ENCODE measurements around the gene MISP3. TPM values are rescaled to one million over a fixed set of nuclear protein-coding genes. Genes with fewer than 3 reads are reported as not detected.

Gene MISP3
- total RNA-seq, 1 experiment from 2014 or later, result 3.2 TPM

DNA sequence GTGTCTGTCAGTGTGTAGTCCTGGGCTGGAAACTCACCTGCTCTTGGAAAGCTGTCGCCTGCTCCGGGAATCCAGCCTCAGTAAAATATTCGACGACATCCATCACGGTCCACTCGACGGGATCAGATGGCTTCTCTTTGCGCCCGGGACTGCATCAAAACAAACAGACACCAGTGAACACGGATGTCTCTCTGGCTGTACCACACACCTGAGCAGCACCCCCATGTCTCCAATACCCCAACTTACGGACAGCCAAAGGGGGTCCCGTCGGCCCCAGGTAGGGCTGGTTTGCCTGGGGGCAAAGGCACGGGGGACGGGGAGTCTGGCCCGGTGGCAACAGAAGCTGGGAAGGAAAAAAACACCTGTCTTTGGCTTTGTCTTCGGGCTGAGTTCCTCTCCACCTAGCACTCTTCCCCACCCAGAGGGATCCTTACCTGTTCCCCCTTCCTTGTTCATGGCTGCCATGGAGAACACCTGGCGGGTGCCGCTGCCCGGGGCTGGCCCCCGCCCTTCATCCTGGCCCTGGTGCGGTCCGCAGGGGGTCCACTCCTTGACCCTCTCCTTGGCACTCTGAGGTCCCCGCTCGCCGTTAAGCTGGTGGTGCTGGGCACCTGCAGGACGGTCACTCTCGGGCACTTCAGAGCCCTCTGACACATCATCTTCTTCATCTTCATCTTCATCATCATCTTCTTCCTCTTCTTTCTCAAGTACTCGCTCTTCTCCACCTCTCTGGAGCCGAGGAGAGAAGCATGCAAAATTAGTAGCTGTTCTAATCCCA is 16.2 kb downstream of the MISP3 start:
- Mint-ChIP-seq H3K4me1 (peaks cover 16% of the 10 kb centered on the region), H3K27ac (no peak overlapping the region), H3K4me3 (peak overlapping the region; percentile 80), H3K9me3 (peaks cover 9% of the 10 kb centered on the region), H3K27me3 (ENCODE audit: low read depth) (peaks cover 28% of the 10 kb centered on the region), H3K36me3 (peaks cover 27% of the 10 kb centered on the region)
- ChIA-PET CTCF (interaction anchor here (0.6 to 1.3 kb wide), 6 partner anchors 16 to 324 kb away, joined by 3 to 4 read pairs (median 4); partner anchors contain the start of gene MISP3), POLR2A (no interaction called here)
- ATAC-seq, result no peak
- no peak for DNase-seq (ENCODE audit: low spot score)
- TF ChIP-seq ZBTB21 (CRISPR knock-in tag; IDR thresholded peaks at IDR 0.05; ENCODE audit: borderline replicate concordance) (no peak), TP53 (CRISPR knock-in tag; IDR thresholded peaks at IDR 0.05) (no peak), GABPB1 (CRISPR knock-in tag; IDR thresholded peaks at IDR 0.05) (no peak), ZNF121 (CRISPR knock-in tag; IDR thresholded peaks at IDR 0.05) (no peak), CREM (CRISPR knock-in tag; IDR thresholded peaks at IDR 0.05) (no peak), ZNF416 (CRISPR knock-in tag; IDR thresholded peaks at IDR 0.05) (no peak), TEAD1 (CRISPR knock-in tag; IDR thresholded peaks at IDR 0.05) (no peak), RORB (CRISPR knock-in tag; IDR thresholded peaks at IDR 0.05) (no peak)
- TF ChIP-seq, protein P1, sequence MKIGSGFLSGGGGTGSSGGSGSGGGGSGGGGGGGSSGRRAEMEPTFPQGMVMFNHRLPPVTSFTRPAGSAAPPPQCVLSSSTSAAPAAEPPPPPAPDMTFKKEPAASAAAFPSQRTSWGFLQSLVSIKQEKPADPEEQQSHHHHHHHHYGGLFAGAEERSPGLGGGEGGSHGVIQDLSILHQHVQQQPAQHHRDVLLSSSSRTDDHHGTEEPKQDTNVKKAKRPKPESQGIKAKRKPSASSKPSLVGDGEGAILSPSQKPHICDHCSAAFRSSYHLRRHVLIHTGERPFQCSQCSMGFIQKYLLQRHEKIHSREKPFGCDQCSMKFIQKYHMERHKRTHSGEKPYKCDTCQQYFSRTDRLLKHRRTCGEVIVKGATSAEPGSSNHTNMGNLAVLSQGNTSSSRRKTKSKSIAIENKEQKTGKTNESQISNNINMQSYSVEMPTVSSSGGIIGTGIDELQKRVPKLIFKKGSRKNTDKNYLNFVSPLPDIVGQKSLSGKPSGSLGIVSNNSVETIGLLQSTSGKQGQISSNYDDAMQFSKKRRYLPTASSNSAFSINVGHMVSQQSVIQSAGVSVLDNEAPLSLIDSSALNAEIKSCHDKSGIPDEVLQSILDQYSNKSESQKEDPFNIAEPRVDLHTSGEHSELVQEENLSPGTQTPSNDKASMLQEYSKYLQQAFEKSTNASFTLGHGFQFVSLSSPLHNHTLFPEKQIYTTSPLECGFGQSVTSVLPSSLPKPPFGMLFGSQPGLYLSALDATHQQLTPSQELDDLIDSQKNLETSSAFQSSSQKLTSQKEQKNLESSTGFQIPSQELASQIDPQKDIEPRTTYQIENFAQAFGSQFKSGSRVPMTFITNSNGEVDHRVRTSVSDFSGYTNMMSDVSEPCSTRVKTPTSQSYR (CRISPR knock-in tag; IDR thresholded peaks at IDR 0.05), result no peak
- TF ChIP-seq, protein P2, sequence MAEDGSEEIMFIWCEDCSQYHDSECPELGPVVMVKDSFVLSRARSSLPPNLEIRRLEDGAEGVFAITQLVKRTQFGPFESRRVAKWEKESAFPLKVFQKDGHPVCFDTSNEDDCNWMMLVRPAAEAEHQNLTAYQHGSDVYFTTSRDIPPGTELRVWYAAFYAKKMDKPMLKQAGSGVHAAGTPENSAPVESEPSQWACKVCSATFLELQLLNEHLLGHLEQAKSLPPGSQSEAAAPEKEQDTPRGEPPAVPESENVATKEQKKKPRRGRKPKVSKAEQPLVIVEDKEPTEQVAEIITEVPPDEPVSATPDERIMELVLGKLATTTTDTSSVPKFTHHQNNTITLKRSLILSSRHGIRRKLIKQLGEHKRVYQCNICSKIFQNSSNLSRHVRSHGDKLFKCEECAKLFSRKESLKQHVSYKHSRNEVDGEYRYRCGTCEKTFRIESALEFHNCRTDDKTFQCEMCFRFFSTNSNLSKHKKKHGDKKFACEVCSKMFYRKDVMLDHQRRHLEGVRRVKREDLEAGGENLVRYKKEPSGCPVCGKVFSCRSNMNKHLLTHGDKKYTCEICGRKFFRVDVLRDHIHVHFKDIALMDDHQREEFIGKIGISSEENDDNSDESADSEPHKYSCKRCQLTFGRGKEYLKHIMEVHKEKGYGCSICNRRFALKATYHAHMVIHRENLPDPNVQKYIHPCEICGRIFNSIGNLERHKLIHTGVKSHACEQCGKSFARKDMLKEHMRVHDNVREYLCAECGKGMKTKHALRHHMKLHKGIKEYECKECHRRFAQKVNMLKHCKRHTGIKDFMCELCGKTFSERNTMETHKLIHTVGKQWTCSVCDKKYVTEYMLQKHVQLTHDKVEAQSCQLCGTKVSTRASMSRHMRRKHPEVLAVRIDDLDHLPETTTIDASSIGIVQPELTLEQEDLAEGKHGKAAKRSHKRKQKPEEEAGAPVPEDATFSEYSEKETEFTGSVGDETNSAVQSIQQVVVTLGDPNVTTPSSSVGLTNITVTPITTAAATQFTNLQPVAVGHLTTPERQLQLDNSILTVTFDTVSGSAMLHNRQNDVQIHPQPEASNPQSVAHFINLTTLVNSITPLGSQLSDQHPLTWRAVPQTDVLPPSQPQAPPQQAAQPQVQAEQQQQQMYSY (CRISPR knock-in tag; IDR thresholded peaks at IDR 0.05), result no peak
- TF ChIP-seq, protein P3, sequence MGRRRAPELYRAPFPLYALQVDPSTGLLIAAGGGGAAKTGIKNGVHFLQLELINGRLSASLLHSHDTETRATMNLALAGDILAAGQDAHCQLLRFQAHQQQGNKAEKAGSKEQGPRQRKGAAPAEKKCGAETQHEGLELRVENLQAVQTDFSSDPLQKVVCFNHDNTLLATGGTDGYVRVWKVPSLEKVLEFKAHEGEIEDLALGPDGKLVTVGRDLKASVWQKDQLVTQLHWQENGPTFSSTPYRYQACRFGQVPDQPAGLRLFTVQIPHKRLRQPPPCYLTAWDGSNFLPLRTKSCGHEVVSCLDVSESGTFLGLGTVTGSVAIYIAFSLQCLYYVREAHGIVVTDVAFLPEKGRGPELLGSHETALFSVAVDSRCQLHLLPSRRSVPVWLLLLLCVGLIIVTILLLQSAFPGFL (CRISPR knock-in tag; IDR thresholded peaks at IDR 0.05; ENCODE audit: borderline replicate concordance), result no peak
- TF ChIP-seq, protein P4, sequence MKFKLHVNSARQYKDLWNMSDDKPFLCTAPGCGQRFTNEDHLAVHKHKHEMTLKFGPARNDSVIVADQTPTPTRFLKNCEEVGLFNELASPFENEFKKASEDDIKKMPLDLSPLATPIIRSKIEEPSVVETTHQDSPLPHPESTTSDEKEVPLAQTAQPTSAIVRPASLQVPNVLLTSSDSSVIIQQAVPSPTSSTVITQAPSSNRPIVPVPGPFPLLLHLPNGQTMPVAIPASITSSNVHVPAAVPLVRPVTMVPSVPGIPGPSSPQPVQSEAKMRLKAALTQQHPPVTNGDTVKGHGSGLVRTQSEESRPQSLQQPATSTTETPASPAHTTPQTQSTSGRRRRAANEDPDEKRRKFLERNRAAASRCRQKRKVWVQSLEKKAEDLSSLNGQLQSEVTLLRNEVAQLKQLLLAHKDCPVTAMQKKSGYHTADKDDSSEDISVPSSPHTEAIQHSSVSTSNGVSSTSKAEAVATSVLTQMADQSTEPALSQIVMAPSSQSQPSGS (CRISPR knock-in tag; IDR thresholded peaks at IDR 0.05; ENCODE audit: borderline replicate concordance, low read depth), result no peak
- TF ChIP-seq, protein P5, sequence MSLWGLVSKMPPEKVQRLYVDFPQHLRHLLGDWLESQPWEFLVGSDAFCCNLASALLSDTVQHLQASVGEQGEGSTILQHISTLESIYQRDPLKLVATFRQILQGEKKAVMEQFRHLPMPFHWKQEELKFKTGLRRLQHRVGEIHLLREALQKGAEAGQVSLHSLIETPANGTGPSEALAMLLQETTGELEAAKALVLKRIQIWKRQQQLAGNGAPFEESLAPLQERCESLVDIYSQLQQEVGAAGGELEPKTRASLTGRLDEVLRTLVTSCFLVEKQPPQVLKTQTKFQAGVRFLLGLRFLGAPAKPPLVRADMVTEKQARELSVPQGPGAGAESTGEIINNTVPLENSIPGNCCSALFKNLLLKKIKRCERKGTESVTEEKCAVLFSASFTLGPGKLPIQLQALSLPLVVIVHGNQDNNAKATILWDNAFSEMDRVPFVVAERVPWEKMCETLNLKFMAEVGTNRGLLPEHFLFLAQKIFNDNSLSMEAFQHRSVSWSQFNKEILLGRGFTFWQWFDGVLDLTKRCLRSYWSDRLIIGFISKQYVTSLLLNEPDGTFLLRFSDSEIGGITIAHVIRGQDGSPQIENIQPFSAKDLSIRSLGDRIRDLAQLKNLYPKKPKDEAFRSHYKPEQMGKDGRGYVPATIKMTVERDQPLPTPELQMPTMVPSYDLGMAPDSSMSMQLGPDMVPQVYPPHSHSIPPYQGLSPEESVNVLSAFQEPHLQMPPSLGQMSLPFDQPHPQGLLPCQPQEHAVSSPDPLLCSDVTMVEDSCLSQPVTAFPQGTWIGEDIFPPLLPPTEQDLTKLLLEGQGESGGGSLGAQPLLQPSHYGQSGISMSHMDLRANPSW (CRISPR knock-in tag; conservative IDR thresholded peaks at IDR 0.05; ENCODE audit: low read depth), result no peak
- TF ChIP-seq, protein P6, sequence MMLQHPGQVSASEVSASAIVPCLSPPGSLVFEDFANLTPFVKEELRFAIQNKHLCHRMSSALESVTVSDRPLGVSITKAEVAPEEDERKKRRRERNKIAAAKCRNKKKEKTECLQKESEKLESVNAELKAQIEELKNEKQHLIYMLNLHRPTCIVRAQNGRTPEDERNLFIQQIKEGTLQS (CRISPR knock-in tag; conservative IDR thresholded peaks at IDR 0.05), result no peak
